ENCODE data around the gene RBM17.
"Not testable (repeated sequence)": the region's sequence is repeated elsewhere in the genome, so short reads cannot be mapped to it uniquely, and the experiment has no call there.

Gene RBM17

DNA sequence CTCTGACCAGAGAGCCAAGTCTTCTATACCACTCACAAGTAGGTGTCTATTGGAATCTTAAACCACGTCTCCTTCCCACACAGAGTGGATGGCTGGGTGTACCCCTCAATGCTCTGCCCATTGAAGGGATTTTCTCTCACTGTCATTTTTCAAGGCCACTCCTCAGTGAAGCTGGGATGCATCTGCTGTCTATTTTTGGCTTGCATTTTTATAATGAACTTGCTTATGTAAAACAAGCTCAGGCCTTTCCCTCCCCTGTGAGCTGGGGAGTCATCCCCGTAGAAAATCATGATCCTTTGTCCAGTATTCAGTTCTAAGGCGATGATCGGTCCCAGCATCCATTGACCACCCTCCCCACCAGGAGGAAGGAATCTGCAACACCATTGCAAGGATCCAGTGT lies 9.8 kb upstream of the RBM17 start:
- no peak for DNase-seq (ENCODE audit: low spot score)

GRCh38 chr10:6080417-6080973 lies 8.3 kb upstream of the RBM17 start:
- no peak for DNase-seq (ENCODE audit: low spot score)

DNA sequence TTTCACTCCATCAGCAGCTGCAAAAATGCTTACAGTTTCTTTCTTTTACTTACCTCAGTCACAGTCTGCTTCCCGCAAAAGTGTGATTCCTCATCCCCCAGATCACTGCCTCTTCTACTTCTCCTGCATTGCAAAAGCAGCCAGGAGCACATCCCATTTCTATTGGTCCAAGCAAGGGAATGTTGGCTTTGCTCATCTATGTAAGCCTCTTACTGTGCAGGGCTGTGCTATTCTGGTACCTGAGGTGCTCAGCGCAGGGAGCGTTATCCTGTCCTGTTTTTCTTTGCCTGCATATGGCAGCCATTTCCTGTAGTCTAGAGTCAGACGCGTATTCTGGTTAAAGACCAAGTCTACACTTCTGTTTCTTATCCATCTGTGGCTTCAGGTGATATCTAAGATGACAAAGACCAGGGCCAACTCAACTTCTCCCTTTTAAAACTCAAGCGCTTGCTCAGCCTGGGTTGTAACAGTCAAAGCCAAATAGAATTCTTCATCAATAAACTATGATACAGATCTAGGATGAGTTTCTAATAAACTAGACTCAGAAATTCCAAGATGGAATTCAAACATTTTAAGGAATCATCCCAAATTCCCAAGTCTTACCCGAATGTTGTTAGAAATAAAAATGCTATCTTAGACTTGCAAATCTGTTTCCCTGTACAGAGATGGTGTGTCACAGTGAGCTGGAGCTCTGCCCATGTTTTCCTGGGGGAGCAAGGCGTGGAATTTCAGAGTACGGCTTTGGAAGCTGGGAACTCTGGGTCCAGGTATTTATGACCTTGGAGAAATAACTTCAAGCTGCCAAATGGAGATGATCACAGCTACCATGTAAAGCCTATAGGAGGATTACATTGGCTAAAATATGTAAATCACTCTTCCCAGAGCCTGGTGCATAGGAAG lies 6.1 kb upstream of the RBM17 start:
- DNase-seq (ENCODE audit: low spot score) = no peak

- no peak for DNase-seq (ENCODE audit: low spot score)
Observed at GRCh38 chr10:6083523-6084475, 5.0 kb upstream of the RBM17 start.

GRCh38 chr10:6086375-6087233 lies 2.2 kb upstream of the RBM17 start:
- DNase-seq (ENCODE audit: low spot score) = peak; percentile 93

DNA sequence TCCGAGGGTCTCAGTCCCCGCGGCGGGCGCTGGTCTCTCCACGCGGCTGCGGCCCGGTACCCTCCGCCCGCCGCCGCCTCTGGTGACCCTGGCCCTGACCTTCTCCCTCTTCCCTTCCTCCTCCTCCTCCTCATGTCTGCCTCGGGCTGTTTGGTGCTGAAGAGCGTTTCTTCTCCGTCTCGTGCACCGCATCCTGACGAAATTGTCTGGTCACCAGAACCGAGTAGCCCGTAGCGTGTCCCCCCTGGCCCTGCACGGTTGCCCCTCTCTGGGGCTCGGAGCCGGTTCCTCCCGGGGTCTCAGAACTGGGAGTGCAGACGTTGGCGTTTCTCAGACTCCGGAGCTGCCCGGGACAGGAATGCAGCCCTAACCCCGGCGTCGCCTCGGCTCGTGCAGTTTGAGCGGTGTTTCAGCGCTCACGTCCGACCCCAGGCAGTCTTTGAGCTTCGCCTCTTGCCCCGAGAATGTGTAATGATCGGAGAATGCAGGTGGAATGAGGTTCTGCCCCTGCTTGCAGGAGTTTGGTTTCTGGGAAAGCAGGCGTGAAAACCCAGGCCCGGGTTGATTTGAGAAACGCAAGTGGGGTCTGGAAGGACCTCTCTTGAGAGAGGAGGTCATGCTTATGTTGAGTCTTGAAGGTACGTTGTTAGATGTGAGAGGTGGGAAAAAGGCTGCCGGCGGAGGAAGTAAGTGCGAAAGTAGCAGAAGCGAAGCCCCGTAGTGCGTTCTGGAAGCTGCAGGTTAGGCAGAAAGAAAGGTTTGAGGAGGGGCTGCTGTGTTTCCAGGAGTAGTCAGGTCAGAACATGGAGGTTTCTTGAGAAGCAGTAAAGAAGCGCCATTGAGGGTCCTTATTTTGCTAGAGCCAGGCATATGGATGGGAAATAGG lies 743 bp downstream of the RBM17 start:
- peak; percentile 34 for DNase-seq (ENCODE audit: low spot score)

DNA sequence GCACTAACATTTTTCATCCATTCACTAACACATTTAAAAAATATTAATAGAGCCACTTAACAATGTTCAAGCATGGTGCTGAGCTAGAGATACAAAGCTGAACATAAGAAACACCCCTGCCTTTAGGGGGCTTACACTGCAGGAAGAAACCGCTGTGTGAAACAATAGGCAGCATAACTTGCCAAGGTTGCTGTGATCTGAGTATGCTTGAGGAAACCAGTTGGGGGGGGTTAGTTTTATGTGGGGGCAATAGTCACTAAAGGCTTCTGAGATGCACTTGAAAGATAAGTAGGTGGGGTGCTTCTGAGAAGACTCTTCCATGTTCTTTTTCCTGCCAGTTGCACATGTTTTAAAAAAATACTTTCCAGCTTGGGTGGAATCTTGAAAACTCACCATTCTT lies 2.8 kb downstream of the RBM17 start:
- no peak for DNase-seq (ENCODE audit: low spot score)

GRCh38 chr10:6092731-6093130 lies 3.9 kb downstream of the RBM17 start:
- no peak for DNase-seq (ENCODE audit: low spot score)

DNA sequence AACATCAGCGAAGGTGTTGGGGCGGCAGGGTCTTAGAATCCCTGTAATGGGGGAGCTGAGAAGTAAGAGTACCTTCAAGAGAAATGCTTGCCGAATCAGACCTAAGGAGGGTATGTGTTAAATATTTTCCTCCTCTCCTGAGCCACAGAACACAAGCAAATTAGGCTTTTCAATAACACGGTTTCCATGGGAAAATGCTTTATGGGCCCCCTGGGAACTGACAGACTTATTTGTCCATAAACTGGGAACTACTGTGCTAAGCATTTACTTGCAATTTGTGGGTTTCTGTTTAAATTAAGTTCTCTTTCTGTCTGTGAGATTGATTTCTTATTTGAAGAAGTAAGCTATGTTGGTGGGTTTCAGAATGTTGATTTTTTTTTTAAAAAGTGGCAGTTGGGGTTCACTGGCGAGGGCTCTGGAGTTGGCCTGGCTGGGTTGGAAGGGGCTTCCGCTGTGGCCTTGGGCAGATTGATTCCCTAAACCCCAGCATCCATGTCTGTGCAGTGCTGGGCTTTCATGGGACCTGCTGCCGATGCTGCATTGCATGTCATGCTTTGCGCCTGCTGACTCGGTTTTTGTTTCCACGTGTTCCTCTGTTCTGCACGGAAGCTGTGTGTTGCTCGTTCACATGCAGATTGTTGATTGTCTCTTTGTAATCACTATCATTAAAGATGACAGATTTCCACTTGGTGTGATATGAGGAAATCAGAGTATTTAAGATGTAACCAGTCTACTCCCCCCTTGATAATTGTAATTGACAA lies 7.2 kb downstream of the RBM17 start:
- DNase-seq (ENCODE audit: low spot score) = no peak

DNA sequence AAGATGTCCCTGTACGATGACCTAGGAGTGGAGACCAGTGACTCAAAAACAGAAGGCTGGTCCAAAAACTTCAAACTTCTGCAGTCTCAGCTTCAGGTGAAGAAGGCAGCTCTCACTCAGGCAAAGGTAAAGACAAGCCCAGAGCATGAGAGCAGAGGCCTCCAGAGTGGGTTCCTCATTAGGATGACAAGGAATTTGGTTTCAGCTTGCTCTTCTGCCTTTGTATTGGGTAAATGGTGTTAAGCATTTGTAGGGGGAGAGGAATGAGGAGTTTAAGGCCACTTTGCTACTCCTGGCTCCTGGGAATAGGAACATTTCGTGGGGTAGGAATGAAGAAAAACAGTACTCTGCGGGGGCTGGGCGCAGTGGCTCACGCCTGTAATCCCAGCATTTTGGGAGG lies 8.2 kb downstream of the RBM17 start:
- DNase-seq (ENCODE audit: low spot score) = no peak

DNA sequence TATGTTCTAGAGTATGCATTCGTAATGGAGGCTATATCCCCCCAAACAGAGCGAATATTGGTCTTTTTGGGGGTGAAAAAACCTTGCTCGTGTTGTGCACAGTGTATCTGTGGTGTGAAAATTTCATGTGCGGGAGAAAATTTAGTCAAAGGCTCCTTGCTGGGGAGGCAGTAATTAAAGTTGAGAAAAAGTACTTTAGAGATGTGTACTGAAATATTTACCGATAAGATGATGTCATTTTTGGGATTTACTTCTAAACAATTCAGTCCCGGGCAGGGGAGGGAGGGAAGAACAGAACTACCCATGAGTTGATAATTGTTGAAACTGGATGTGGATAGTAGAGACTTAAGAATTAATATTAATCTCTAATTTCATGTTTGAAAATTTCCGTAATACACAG lies 9.3 kb downstream of the RBM17 start:
- DNase-seq (ENCODE audit: low spot score) = no peak

DNA sequence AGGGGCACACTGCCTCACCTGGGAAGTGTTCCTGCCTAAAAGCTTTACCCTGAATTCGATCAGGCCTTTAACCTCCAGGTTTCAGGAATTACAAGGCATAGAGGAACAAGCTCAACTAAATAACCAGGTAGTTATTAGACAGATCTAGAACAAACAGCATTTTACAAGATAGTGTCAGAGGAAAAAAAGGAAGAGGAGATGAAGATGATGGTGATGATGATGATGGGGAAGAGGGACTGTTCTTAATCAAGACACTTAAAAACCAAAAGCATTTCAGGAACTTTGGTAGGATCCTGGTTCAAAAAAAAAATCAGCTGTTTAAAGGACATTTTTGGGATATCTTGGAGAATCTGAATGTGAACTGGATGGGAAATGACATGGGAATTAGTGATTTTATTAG lies 11.5 kb downstream of the RBM17 start:
- DNase-seq (ENCODE audit: low spot score) = no peak

DNA sequence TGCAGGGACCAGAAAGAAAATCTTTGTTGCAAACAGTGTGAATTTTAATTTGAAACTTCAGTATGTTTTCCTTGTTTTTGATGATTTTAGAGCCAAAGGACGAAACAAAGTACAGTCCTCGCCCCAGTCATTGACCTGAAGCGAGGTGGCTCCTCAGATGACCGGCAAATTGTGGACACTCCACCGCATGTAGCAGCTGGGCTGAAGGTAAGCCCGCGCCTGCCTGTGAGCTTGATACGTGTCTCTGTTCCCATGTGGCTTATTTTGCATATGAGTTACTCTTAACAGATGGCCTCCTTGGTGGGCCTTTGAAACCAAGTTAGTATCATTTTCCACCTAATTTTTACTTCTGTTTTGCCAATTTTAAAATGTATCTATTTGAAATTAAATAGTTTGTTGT lies 12.3 kb downstream of the RBM17 start:
- no peak for DNase-seq (ENCODE audit: low spot score)

DNA sequence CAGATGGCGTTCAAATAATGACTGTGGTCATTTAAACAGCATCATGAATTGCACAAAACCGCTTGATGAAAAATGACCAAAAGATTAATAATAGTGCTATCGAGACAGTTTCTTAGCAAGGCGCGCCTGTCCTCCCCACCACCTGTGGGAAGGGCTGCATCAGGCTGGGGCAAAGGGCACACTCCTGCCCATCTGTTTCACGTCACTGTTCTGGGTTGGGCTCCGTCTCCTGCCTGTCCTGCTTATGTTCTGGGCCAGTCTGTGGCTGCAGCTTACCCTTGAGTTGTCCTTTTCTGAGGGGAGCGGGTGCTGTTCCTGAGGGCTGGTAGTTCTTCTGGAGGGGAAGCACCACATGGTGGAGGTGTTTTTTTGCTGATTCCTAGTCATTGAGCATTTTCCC lies 13.3 kb downstream of the RBM17 start:
- DNase-seq (ENCODE audit: low spot score) = no peak

DNA sequence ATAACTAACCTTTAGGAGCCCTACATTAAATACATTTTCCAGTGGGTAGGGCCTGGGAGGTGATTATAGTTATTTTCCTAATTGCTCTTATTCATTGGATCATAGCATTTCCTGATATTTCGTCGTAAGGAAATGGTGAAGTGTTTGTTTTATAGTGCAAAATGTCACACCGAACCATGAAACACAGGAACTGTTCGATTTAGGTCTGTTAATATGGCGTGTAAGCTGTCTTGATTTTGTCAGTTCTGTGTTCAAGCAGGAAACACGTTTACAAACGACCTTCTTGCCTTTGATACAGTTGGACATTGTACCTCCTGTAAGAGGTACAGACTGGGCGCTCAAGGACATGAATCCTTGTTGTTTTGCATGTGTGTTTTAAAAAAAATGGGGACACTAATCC lies 14.8 kb downstream of the RBM17 start:
- DNase-seq (ENCODE audit: low spot score) = no peak

- not testable (repeated sequence) for DNase-seq (ENCODE audit: low spot score)
Observed at GRCh38 chr10:6107616-6108015, 18.8 kb downstream of the RBM17 start.

- DNase-seq (ENCODE audit: low spot score) = no peak
Observed at GRCh38 chr10:6108072-6108471, 19.2 kb downstream of the RBM17 start.

DNA sequence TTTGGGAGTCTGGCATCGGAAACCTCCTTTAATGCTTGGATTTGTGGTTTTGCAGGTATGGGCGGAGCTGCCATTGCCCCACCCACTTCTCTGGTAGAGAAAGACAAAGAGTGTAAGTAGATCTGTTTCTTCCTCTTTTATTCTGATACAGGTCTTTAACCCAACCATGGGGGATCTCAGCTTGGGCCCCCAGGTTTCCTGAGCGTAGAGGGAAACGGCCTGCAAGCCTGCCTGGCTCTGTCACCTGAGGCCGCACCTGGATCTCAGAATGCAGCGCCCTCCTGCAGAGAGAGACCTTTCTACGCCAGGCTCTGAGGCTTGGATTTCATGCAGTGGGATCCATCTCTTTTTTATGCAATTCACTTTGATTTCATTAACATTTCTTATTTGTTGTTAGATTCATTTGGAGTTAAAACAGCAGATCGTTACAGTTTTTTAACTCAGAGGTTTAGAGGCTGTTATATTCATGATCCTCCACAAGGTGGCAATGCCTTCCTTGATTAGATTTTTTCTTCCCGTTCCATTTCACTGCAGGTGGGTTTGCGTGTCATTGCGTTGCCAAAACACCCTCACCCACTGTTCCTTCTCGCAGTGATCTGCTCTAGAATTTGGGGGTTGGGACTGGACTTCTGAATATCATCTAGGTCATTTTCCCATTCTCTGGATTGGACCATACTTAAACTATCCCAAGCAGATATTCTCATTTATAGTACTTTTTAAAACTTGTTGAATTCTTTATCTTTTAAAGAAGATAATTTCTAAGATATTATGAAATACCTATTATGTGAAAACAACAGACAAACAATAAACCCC lies 20.0 kb downstream of the RBM17 start:
- DNase-seq (ENCODE audit: low spot score) = peak; percentile 51

- DNase-seq (ENCODE audit: low spot score) = no peak
Observed at GRCh38 chr10:6109444-6109775, 20.6 kb downstream of the RBM17 start.

Measured in SK-N-DZ (cell line).